KBM-7 (cell line): ENCODE data around the gene TCERG1L.

ENCODE experiments used
- DNase-seq: peaks from one replicate; pipeline ENCODE4 v3.0.0-alpha.2; 2015
- in situ Hi-C: fragments of 300-500 bp; cut with MboI; formaldehyde crosslinking; loops from 2 replicates; pipeline ENCODE4 v1.14.3; 2020; ENCODE audit warnings: low sequenced_read_pairs, low pct_unique_long_range_greater_than_20kb, mixed read lengths

TCERG1L gene

GRCh38 chr10:131216681-131217230 is 94.8 kb downstream of the TCERG1L start:
- DNase-seq: no peak
- in situ Hi-C loops: no loop called here

- in situ Hi-C loops: no loop called here
- no peak for DNase-seq
Measured at GRCh38 chr10:131215776-131216175, 95.7 kb downstream of the TCERG1L start.

- DNase-seq: no peak
- in situ Hi-C loops: no loop called here
Measured at GRCh38 chr10:131214521-131215244, 96.8 kb downstream of the TCERG1L start.

- no peak for DNase-seq
- in situ Hi-C loops: no loop called here
Measured at GRCh38 chr10:131213741-131214505, 97.6 kb downstream of the TCERG1L start.

GRCh38 chr10:131212763-131213325 is 98.7 kb downstream of the TCERG1L start:
- in situ Hi-C loops: no loop called here
- no peak for DNase-seq

- in situ Hi-C loops: no loop called here
- no peak for DNase-seq
Measured at GRCh38 chr10:131211965-131212619, 99.4 kb downstream of the TCERG1L start.

GRCh38 chr10:131211559-131211958 is 100.0 kb downstream of the TCERG1L start:
- in situ Hi-C loops: no loop called here
- no peak for DNase-seq

- no peak for DNase-seq
- in situ Hi-C loops: no loop called here
Measured at GRCh38 chr10:131211146-131211545, 100.4 kb downstream of the TCERG1L start.

- in situ Hi-C loops: no loop called here
Measured at GRCh38 chr10:131210181-131210580, 101.3 kb downstream of the TCERG1L start.

GRCh38 chr10:131207584-131208532 is 103.7 kb downstream of the TCERG1L start:
- no peak for DNase-seq
- in situ Hi-C loops: no loop called here

More at GRCh38 chr10:131210181-131210580, 101.3 kb downstream of the TCERG1L start:
- no peak for DNase-seq

- in situ Hi-C loops: no loop called here
- no peak for DNase-seq
Measured at GRCh38 chr10:131207176-131207575, 104.3 kb downstream of the TCERG1L start.

GRCh38 chr10:131206111-131206995 is 105.2 kb downstream of the TCERG1L start:
- DNase-seq: no peak
- in situ Hi-C loops: no loop called here

- in situ Hi-C loops: no loop called here
- DNase-seq: no peak
Measured at GRCh38 chr10:131205556-131205955, 106.0 kb downstream of the TCERG1L start.

GRCh38 chr10:131204406-131205152 is 106.9 kb downstream of the TCERG1L start:
- DNase-seq: no peak
- in situ Hi-C loops: no loop called here

GRCh38 chr10:131203456-131204357 is 107.8 kb downstream of the TCERG1L start:
- in situ Hi-C loops: no loop called here
- DNase-seq: no peak

GRCh38 chr10:131202990-131203389 is 108.5 kb downstream of the TCERG1L start:
- no peak for DNase-seq
- in situ Hi-C loops: no loop called here
